Measurements from ENCODE around the gene TKTL1. TPM values are rescaled to one million over a fixed set of nuclear protein-coding genes. Genes with fewer than 3 reads are reported as not detected.
"Not testable (repeated sequence)": the region's sequence is repeated elsewhere in the genome, so short reads cannot be mapped to it uniquely, and the experiment has no call there.

The TKTL1 gene, protein sequence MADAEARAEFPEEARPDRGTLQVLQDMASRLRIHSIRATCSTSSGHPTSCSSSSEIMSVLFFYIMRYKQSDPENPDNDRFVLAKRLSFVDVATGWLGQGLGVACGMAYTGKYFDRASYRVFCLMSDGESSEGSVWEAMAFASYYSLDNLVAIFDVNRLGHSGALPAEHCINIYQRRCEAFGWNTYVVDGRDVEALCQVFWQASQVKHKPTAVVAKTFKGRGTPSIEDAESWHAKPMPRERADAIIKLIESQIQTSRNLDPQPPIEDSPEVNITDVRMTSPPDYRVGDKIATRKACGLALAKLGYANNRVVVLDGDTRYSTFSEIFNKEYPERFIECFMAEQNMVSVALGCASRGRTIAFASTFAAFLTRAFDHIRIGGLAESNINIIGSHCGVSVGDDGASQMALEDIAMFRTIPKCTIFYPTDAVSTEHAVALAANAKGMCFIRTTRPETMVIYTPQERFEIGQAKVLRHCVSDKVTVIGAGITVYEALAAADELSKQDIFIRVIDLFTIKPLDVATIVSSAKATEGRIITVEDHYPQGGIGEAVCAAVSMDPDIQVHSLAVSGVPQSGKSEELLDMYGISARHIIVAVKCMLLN
- 3.2 TPM for total RNA-seq
- long read RNA-seq, partial matches to known transcripts = 1 of 2 reads
- long read RNA-seq, other reads (novel, unspliced or antisense) = 1 of 2 reads

GRCh38 chrX:154295664-154296310, at the start of gene TKTL1:
TKTL1 (plus strand) TSS chrX:154295795; CDS start chrX:154295860, 65 bp downstream.
- DNase-seq (ENCODE audit: low spot score) = no peak
- intact Hi-C loops (cut with DNase I) = no loop called here

DNA sequence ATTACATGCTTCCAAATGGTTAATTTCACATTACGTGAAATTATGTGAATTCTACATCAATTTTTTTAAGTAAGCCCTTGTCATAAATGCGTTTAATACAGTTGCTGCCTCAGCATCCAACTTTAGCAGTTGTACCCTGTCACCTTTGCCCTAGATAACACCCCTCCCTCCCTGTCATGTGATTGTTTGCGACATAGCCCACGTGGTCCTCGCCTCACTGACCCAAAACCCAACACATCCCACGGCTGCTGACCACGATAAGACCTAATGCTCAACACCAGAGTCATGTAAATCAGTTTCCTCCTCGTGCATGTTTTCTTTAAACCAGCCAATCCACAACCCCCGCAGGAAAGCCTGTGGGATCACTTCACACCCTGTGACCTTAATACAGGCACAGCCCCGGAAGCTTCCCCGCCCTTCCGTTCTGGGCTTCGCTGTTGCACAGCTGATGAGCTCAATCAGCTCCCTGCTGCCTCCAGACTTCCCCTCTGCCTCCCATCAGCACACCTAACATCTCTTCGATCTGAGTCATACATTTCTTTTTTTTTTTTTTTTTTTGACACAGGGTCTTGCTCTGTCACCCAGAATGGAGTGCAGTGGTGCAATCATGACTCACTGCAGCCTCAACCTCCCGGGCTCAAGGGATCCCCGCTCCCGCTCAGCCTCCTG, 48.1 kb upstream of the TKTL1 start:
- intact Hi-C loops (cut with DNase I); DNase-seq (ENCODE audit: low spot score): not testable (repeated sequence)

GRCh38 chrX:154248076-154248475, 47.5 kb upstream of the TKTL1 start:
- DNase-seq (ENCODE audit: low spot score); intact Hi-C loops (cut with DNase I): not testable (repeated sequence)

- DNase-seq (ENCODE audit: low spot score); intact Hi-C loops (cut with DNase I): not testable (repeated sequence)
Observed at GRCh38 chrX:154257282-154257681, 38.3 kb upstream of the TKTL1 start, which contains the start of gene OPN1MW3. OPN1MW3 (plus strand) TSS chrX:154257582; CDS start chrX:154257620, 38 bp downstream.

DNA sequence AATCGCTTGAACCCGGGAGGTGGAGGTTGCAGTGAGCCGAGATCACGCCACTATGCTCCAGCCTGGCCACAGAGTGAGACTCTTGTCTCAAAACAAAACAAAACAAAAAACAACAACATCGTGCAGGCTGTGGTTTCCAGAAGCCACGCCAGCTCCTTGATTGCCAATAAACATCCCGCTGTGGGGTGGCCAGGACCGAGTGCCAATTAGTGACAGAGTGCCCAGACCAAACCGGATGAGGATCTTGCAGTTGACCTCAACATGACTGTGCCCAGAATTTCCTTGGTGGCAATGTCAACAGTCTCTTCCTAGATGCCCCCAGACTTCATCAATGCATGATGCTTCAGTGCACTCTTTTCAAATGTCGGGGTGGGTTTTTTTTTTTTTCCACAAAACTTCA, 36.9 kb upstream of the TKTL1 start:
- DNase-seq (ENCODE audit: low spot score); intact Hi-C loops (cut with DNase I): not testable (repeated sequence)

- intact Hi-C loops (cut with DNase I); DNase-seq (ENCODE audit: low spot score): not testable (repeated sequence)
Observed at GRCh38 chrX:154263072-154263471, 32.5 kb upstream of the TKTL1 start.

DNA sequence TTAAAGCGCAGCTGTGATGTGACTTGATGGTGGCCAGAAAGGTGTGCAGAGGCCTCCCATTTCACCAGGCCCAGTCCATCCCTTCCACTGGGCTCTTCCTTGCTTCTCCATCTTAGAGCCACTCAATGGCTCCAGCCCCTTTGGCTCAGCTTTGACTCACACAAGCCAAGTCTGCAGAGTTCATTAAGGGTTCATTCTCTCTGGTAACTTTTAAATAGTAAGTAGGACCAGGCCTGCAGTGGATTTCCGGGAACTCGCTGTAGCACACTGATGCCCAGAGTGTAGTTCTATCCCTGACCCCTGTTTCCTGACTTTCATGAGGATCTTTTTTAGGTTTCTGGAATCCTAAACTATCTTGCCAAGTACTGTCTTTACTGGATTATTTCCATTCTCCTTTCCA, 26.4 kb upstream of the TKTL1 start:
- intact Hi-C loops (cut with DNase I); DNase-seq (ENCODE audit: low spot score): not testable (repeated sequence)

- intact Hi-C loops (cut with DNase I); DNase-seq (ENCODE audit: low spot score): not testable (repeated sequence)
Observed at GRCh38 chrX:154284489-154285338, 10.9 kb upstream of the TKTL1 start.

- intact Hi-C loops (cut with DNase I); DNase-seq (ENCODE audit: low spot score): not testable (repeated sequence)
Observed at GRCh38 chrX:154286406-154286805, 9.2 kb upstream of the TKTL1 start.

DNA sequence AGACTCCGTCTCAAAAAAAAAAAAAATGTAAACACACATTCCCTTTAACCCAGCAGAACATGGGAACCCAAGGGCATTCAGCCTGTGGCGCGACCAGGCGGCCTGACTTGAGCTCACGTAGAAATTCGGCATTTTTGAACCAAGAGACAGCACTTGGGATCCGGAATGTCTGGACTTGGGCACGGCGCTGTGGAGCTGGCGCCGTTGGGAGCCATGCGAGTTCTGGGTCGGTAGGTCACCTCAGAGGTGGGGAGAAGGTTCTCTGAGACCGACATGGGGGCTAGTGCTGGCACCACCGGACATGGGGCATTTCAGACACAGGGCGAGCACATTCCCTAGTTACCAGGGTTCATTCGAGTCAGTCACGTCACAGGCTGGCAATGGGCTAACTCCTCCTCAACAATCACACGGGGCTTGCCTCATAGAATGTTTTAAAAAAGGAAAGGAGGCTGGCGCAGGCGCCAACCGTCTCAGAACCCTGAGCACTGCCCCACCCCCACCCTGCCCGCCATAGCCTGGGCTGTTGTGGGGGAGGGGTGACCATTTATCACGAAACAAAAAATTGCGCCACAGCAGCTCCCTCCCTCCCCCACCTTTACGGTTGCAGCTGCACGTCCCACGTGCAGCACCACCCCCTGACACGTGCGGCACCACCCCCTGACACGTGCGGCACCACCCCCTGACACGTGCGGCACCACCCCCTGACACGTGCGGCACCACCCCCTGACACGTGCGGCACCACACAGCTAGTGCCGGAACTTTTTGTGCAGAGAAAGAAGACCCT, 612 bp upstream of the TKTL1 start, which contains the start of gene TEX28:
TSS of gene TEX28 (minus strand) at position 334 of the 784 bp plus-strand sequence. CDS start 3,007 bp downstream, outside the sequence.
- intact Hi-C loops (cut with DNase I) = no loop called here
- no peak for DNase-seq (ENCODE audit: low spot score)

GRCh38 chrX:154296731-154297130, 1.1 kb downstream of the TKTL1 start:
- DNase-seq (ENCODE audit: low spot score) = no peak
- intact Hi-C loops (cut with DNase I) = no loop called here

- intact Hi-C loops (cut with DNase I) = no loop called here
- no peak for DNase-seq (ENCODE audit: low spot score)
Observed at GRCh38 chrX:154298312-154298711, 2.7 kb downstream of the TKTL1 start.

GRCh38 chrX:154300816-154301215, 5.2 kb downstream of the TKTL1 start:
- no peak for DNase-seq (ENCODE audit: low spot score)

GRCh38 chrX:154302998-154303397, 7.4 kb downstream of the TKTL1 start:
- DNase-seq (ENCODE audit: low spot score); intact Hi-C loops (cut with DNase I): not testable (repeated sequence)

More at GRCh38 chrX:154300816-154301215, 5.2 kb downstream of the TKTL1 start:
- intact Hi-C loops (cut with DNase I) = no loop called here

DNA sequence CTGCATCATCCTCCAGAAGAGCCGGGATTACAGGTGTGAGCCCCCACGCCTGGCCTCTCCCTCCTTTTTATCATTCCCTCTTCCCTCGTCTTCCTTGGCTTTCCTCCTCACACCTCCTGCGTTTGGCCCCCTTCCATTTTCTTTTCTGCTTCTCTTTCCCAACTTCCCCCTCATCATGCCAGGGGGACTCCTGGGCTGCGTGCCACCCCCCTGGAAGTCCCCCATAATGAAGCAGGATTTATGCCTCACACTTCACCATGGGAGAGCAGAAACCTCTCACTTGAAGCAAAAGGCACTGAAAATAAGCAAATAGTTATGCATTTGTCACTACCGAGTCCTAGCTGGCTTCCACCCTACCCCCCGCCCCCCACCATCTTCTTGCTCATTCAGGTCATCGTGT, 7.9 kb downstream of the TKTL1 start:
- no peak for DNase-seq (ENCODE audit: low spot score)
- intact Hi-C loops (cut with DNase I) = no loop called here

GRCh38 chrX:154304846-154305245, 9.3 kb downstream of the TKTL1 start:
- DNase-seq (ENCODE audit: low spot score) = no peak
- intact Hi-C loops (cut with DNase I) = no loop called here

GRCh38 chrX:154305541-154306205, 10.1 kb downstream of the TKTL1 start:
- intact Hi-C loops (cut with DNase I) = no loop called here
- DNase-seq (ENCODE audit: low spot score) = no peak
